ENCODE measurements around the gene EPHA2.

Gene EPHA2

DNA sequence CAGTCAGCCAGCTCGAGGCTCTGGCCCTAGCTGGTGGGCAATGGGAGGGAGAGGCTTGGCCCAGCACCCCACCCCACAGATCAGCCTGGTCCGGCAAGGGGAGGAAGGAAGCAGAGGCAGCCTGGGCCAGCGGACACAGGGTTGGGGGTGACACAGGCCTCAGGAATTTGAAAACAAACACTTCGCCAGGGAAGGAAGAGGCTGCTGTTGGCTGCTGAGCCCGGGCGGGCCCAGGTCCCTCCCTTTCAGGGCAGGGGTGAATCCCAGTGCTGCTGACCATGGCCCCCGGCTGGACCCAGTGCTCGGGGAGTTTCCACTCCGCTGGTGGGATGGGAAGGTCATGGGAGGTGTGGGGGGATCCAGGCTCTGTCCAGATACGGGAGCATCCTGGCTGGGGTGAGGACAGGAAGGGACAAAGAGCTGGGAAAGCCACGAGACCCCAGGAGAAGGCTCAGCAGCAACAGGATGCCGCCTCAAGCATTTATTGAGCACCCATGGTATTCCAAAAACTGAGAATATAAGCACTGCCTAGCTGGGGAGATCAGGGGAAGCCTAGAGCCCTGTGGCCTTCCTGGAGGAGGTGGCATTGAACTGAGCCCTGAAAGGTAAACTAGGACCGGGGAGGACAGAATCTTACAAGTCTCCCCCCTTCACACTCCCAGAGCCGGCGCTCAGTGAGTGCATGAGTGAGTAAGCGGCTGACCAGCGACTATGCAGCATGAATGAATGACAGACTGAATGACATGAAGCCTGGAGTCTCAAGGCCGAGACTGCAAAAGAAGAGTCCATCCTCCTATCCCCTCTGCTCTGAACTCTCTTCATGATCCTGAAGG, 26.2 kb upstream of the EPHA2 start:
- TF ChIP-seq, protein P1, sequence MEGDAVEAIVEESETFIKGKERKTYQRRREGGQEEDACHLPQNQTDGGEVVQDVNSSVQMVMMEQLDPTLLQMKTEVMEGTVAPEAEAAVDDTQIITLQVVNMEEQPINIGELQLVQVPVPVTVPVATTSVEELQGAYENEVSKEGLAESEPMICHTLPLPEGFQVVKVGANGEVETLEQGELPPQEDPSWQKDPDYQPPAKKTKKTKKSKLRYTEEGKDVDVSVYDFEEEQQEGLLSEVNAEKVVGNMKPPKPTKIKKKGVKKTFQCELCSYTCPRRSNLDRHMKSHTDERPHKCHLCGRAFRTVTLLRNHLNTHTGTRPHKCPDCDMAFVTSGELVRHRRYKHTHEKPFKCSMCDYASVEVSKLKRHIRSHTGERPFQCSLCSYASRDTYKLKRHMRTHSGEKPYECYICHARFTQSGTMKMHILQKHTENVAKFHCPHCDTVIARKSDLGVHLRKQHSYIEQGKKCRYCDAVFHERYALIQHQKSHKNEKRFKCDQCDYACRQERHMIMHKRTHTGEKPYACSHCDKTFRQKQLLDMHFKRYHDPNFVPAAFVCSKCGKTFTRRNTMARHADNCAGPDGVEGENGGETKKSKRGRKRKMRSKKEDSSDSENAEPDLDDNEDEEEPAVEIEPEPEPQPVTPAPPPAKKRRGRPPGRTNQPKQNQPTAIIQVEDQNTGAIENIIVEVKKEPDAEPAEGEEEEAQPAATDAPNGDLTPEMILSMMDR (IDR thresholded peaks at IDR 0.05; ENCODE audit: insufficient read depth, low read length, missing control alignments): no peak
- DNase-seq (ENCODE audit: low read depth, low spot score): peak; percentile 47
- CTCF ChIA-PET: interaction anchor here (0.7 to 17.2 kb wide), 9 partner anchors 8 to 170 kb away, joined by 3 to 1006 read pairs (median 4); partner anchors contain the start of genes EPHA2, FAM131C and FBXO42
- POLR2A ChIA-PET: interaction anchor here (0.8 to 1.6 kb wide), 3 partner anchors 29 to 36 kb away, joined by 3 to 7 read pairs (median 3); no protein-coding TSS in a partner anchor
- no peak overlapping the region; the same call in 1 of the 2 replicates for H3K4me3 ChIP-seq (ENCODE audit: low read depth, low read length)

DNA sequence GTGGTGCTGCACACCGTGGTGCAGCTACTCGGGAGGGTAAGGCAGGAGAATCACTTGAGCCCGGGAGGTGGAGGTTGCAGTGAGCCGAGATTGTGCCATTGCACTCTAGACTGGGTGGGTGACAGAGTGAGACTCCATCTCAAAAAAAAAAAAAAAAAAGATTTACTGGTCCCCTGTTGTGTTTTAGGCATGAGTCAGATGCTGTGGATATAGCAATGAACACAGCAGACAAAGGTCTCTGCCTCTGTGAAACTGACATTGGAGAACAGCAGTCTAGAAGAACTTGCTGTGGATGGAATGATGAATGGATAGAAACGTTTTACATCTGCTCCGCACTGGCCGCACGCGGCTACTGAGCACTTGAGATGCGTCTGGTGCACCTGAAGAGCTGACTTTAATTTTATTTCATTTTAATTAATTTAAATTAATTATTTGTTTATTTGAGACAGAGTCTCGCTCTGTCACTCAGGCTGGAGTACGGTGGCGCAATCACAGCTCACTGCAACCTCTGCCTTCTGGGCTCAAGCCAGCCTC, 24.5 kb upstream of the EPHA2 start:
- no peak overlapping the region for H3K4me3 ChIP-seq (ENCODE audit: low read depth, low read length)
- DNase-seq (ENCODE audit: low read depth, low spot score): no peak
- CTCF ChIA-PET: interaction anchor here (0.9 to 17.2 kb wide), 5 partner anchors 9 to 183 kb away, joined by 3 to 1006 read pairs (median 3); partner anchors contain the start of gene FAM131C
- POLR2A ChIA-PET: no interaction called here
- TF ChIP-seq, protein P1 (IDR thresholded peaks at IDR 0.05; ENCODE audit: insufficient read depth, low read length, missing control alignments): no peak

DNA sequence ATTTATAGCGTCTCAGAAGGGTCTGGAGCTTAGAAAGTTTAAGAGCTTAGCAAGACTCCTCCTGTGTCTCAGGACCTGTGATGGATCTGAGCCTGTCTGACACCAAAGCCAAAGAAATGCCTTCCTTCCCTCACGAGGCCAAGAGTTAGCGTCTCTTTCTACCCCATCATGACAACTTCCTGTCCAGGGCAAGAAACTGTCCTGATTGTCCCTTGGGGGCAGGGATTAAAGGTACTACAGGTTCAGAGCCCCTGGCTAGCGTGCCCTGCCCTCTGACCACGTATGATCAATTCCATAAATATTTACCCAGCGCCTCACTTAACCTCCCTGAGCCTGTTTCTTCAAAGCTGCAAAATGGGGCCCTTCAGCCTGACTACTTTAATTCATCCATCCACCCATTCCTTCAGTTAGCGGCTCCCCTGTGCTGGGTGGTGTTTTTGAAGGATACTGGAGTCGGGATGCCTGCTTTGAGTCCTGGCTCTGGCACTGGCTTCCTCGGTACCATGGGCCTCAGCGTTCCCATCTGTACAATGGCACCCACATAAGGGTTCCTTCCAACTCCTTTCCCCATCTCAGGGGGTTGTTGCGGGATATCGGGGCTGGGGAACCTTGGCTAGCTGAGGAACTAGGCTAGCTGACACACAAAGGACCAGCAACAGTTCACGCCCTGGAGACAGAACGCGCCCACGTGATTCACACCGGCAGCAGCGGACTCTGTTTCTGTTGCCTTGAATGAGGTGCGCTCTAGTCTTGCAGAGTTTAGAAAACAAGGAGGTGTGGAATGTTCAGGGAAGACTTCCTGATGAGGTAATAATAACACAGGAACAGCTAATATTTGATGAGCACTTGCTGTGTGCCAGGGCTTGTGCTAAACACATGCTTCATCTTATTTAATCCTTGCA, 23.0 kb upstream of the EPHA2 start:
- TF ChIP-seq, protein P1 (IDR thresholded peaks at IDR 0.05; ENCODE audit: insufficient read depth, low read length, missing control alignments): no peak
- POLR2A ChIA-PET: no interaction called here

DNA sequence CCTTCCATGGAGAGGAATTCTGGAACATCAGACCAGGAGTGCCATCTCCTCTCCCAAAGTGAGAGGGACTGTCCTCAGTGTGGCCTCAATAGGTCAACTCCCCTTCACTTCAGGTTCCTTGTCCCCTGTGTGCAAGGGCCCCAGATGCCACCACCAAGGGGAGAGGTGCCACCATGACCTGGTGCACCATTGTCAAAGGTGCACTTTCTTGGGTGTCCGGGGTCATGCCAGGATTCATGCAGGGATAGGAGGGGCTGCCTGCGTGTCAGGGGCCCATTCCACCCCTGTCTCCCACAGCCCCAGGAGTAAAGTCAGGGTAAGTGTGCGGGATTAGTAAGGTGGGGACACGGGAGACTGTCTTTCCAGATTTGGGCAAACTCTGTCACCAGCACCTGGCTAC, 21.4 kb upstream of the EPHA2 start:
- CTCF ChIA-PET: interaction anchor here (3.5 kb wide), 1 partner anchor 96 kb away, joined by 47 read pairs; no protein-coding TSS in a partner anchor

More for the DNA sequence above, 23.0 kb upstream of the EPHA2 start:
- CTCF ChIA-PET: interaction anchor here (1.0 to 17.2 kb wide), 2 partner anchors 27 to 100 kb away, joined by 3 to 1006 read pairs; partner anchors contain the start of gene FAM131C
- no peak for DNase-seq (ENCODE audit: low read depth, low spot score)
- no peak overlapping the region for H3K4me3 ChIP-seq (ENCODE audit: low read depth, low read length)

DNA sequence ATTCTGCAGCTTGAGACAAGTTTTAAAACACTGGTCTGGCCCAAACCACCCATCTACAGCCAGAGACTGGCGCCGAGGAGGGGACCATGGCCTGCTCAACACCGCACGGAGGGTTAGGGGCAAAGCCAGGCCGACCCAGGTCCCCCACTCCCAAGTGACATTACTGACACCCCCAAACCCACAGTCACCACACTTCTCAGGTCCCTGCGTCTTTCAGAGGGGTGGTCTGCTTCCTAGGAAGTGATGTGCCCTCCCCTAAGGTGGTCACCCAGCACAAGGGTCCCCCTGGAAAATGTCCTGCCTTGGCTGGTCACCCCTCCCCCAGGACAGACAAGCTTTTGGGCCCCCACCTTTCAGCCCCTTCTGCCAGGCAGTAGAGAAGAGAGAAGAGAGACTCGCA, 20.8 kb upstream of the EPHA2 start:
- TF ChIP-seq, protein P1 (IDR thresholded peaks at IDR 0.05; ENCODE audit: insufficient read depth, low read length, missing control alignments): no peak
- H3K4me3 ChIP-seq (ENCODE audit: low read depth, low read length): no peak overlapping the region
- CTCF ChIA-PET: interaction anchor here (1.3 to 3.5 kb wide), 2 partner anchors 24 to 95 kb away, joined by 3 to 47 read pairs; no protein-coding TSS in a partner anchor
- POLR2A ChIA-PET: interaction anchor here (0.9 kb wide), 1 partner anchor 31 kb away, joined by 3 read pairs; no protein-coding TSS in a partner anchor
- no peak for DNase-seq (ENCODE audit: low read depth, low spot score)

More for the DNA sequence above, 21.4 kb upstream of the EPHA2 start:
- POLR2A ChIA-PET: no interaction called here
- TF ChIP-seq, protein P1 (IDR thresholded peaks at IDR 0.05; ENCODE audit: insufficient read depth, low read length, missing control alignments): no peak
- DNase-seq (ENCODE audit: low read depth, low spot score): no peak
- H3K4me3 ChIP-seq (ENCODE audit: low read depth, low read length): no peak overlapping the region

Data from AG04449 (cell line).